A549 (cell line): ENCODE measurements around the gene HLF.

Source experiments
- MAX ChIP-seq: IDR thresholded peaks from 2 replicates; pipeline ENCODE4 v1.6.1; 2012
- RAD21 ChIP-seq, 2 experiments: fragments of >200 bp in 1 of 2; sonication (Bioruptor Twin) in 1 of 2; formaldehyde crosslinking in 1 of 2; IDR thresholded peaks in 1 of 2; conservative IDR thresholded peaks in 1 of 2; 2 replicates in 1 of 2; 3 replicates in 1 of 2; pipeline ENCODE4 v1.6.1; 2012 to 2018; ENCODE audit warnings: inconsistent platforms in 1 of 2

DNA sequence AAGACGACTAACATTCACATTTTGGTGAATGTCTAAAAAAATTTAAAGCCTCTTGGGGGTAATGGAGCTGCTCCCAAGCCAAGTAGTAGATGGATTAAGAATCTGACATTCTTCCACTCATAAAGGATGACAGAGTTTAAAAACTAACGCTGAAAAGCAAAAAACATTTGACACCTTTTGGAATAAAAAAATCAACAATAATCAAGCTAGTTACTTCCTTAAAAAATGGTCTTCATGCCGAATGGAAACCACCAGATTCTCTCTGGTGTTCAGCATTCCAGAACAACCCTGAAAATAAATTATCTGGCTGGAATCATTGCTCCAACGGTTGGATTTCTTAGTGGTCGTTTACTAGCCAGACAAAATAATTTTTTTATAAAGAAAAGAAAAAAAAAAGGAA is 18.0 kb downstream of the HLF start:
- TF ChIP-seq MAX (no peak), RAD21 (conservative IDR thresholded peaks at IDR 0.05 in 1 of 2, IDR thresholded peaks at IDR 0.05 in 1 of 2) (no peak)
